ENCODE data around the gene RDX.
A peak's percentile ranks its signal among the peaks of the same experiment; 100 is the strongest.

Gene RDX

DNA sequence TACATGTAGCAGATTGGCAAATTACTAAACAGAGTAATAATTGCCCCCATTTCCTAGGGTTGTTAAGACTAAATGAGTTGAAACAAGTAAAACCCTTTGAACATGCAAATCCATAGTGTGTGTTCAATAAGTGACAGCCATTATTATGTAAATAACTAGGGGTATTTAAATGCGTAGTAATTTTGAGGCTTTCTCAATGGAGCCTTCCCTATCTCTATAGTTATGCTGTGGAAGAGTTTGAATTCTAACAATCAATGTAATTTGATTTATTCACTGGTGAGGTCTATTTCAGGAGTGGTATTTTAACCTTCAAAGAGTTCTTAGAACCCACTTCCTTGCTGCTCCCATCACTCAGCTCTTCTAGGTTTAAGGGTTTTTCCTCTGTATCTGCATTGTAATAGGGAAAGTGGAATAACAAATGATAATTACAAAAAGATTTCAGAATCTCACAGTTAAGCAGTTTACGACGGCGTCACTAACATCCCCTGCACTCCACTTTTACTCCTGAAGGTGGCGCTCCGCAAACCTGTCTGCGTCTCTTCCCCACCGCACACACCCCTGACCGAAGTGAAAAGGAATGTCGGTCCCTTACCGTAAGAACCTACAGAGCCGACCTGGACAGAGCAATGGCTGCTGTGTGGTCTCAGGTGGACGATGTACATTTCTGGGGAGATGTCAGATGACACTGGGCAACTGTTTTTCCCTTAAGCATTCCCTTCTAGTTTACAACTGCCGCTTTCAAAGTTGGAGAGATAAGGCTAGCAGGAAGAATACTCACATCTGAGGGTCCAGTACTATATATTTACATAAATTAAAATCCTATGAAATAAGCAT is 122.4 kb downstream of the RDX start:
- peak; percentile 83 for FAIRE-seq
- peak; percentile 42 for DNase-seq (ENCODE audit: insufficient read length)
- TF ChIP-seq POLR2A (IDR thresholded peaks at IDR 0.05; ENCODE audit: low read depth, low read length) (no peak), POLR2AphosphoS5 (IDR thresholded peaks at IDR 0.05; ENCODE audit: low read depth, low read length) (no peak), TAF1 (IDR thresholded peaks at IDR 0.05; ENCODE audit: borderline replicate concordance, low read depth, low read length) (no peak)

DNA sequence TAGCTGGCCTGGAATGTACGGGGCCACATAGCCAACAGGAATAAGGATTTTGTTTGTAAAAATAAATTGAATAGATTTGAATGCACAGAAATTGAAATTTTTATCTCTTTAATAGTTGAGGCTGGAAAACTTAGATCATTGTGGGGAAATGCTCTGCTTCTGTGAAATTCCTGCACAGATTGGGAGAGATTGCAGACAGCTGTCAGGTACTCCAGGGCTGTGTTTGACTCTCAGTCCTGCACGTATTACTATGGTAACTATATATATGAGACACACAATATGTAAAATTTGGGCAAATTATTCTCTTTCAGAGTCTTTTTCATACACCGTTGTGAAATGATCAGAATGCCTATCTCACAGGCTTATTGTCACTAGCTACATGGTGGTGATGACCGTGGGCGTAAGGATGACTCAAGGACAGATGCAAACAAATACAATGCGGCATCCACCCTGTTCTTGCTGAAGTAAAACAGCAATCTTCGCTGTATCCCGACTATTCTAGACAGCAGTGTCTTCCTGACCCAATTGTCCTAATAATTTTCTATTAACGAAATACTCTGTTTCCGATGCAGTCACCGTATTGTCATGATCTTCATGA is 123.8 kb downstream of the RDX start:
- DNase-seq (ENCODE audit: insufficient read length) (no peak), FAIRE-seq (peak; percentile 50)
- TF ChIP-seq TAF1 (IDR thresholded peaks at IDR 0.05; ENCODE audit: borderline replicate concordance, low read depth, low read length) (no peak), POLR2AphosphoS5 (IDR thresholded peaks at IDR 0.05; ENCODE audit: low read depth, low read length) (peak; percentile 29; the same call in 1 of the 2 replicates), POLR2A (IDR thresholded peaks at IDR 0.05; ENCODE audit: low read depth, low read length) (0 out of 2 replicates have a peak, but pooled peaks have one; percentile 13)

DNA sequence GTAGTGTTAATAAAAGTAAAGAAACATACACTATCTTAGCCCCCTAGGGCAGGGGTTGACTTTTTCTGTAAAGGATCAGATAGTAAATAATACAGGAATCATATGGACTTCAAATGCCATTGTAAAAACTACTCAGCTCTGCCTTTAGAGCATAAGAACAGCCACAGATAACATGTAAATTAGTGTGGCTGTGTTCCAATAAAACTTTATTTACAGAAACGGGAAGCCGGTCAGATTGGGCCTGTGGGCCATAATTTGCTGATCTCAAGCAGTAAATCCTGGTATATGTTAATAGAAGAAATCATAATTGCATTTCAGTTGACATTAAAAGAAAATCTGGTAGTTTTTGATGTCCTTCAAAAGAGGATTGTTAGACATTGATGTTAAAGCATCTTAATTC is 126.7 kb downstream of the RDX start:
- FAIRE-seq (peak; percentile 38), DNase-seq (ENCODE audit: insufficient read length) (no peak)
- TF ChIP-seq POLR2A (IDR thresholded peaks at IDR 0.05; ENCODE audit: low read depth, low read length) (no peak), TAF1 (IDR thresholded peaks at IDR 0.05; ENCODE audit: borderline replicate concordance, low read depth, low read length) (no peak), POLR2AphosphoS5 (IDR thresholded peaks at IDR 0.05; ENCODE audit: low read depth, low read length) (no peak)

DNA sequence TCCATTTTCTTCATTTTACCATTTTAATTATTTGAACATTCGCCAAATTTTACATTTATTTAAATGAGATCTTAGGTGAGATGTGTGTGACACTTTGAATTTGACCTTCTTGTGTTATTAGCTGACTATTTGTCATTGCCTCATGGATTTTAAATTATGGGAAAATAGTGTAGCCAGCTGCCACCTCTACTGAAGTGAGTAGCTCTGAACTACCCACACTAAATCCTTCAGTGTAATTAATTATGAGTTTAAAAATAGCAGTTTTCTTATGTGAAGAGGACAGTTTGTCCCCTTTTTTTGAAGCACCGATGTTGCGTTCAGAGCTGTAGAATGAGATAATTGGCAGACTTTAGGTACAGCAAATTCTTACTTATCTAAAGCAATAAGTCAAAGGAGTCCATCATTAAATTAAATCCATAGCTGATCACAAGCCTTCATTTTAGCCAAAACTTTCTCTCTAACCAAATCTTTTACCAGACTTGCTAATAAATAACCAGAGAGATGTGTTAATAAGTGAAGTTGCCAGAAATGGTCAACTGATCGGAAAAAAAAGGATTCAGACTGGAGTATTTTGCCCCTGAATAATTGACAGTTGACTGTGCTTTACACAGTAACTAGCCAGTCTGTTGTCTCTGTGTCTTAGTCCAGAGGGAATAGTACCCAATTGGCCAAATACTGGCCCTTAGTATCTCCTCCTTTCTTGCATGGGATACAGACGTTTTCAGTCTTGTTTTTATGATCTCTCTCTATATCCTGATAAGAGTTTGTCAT is 128.2 kb downstream of the RDX start:
- DNase-seq (ENCODE audit: insufficient read length) (no peak), FAIRE-seq (peak; percentile 70)
- no peak for TF ChIP-seq TAF1 (IDR thresholded peaks at IDR 0.05; ENCODE audit: borderline replicate concordance, low read depth, low read length)

DNA sequence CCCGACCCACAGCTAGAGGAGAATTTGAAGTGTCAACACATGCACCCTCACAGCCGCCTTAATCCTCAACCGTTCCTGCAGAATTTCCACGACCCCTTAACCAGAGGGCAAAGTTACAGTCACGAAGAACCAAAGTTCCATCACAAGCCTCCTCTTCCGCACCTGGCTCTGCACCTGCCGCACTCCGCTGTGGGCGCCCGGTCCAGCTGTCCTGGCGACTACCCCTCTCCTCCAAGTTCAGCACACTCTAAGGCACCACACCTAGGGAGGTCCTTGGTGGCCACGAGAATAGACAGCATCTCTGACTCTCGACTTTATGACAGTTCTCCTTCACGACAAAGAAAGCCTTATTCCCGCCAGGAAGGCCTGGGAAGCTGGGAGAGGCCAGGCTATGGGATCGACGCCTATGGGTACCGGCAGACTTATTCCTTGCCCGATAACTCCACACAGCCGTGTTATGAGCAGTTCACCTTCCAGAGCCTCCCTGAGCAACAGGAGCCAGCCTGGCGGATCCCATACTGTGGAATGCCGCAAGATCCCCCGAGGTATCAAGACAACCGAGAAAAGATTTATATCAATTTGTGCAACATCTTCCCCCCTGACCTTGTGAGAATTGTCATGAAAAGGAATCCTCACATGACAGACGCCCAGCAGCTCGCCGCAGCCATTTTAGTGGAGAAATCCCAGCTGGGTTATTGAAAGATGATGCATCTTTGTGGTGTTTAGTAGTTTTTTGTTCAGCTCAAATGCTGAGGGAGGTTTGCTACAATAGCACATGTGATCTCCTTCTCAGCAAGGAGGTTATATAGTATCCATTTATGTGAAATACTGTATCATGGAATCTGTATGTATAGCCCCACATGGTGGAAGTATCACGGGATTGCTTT is 131.1 kb downstream of the RDX start:
- TF ChIP-seq POLR2AphosphoS5 (IDR thresholded peaks at IDR 0.05; ENCODE audit: low read depth, low read length): 0 out of 2 replicates have a peak, but pooled peaks have one; percentile 34
- 0 out of 2 replicates have a peak, but pooled peaks have one; percentile 40 for TF ChIP-seq POLR2A (IDR thresholded peaks at IDR 0.05; ENCODE audit: low read depth, low read length)
- no peak for TF ChIP-seq TAF1 (IDR thresholded peaks at IDR 0.05; ENCODE audit: borderline replicate concordance, low read depth, low read length)
- DNase-seq (ENCODE audit: insufficient read length) (no peak), FAIRE-seq (no peak)

DNA sequence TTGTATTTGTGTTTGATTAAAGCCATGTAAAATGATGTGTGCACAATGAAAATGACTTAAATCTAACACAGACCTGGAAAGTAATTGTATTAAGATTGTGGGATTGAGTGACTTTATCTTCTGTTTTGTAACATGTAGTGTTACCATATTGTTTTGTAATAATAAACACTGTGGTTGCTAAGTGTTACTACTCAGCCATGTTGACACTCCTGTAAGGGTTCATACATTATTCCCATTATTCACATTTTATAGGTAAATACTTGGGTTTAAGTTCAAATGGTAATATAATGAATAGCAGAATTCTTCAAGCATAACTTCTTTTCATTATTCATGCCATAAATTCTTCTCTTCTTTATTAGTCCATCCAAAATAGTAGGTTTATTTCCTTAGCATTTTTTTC is 134.2 kb downstream of the RDX start:
- no peak for FAIRE-seq
- no peak for TF ChIP-seq POLR2AphosphoS5 (IDR thresholded peaks at IDR 0.05; ENCODE audit: low read depth, low read length)
- TF ChIP-seq TAF1 (IDR thresholded peaks at IDR 0.05; ENCODE audit: borderline replicate concordance, low read depth, low read length): no peak
- TF ChIP-seq POLR2A (IDR thresholded peaks at IDR 0.05; ENCODE audit: low read depth, low read length): no peak
- no peak for DNase-seq (ENCODE audit: insufficient read length)

DNA sequence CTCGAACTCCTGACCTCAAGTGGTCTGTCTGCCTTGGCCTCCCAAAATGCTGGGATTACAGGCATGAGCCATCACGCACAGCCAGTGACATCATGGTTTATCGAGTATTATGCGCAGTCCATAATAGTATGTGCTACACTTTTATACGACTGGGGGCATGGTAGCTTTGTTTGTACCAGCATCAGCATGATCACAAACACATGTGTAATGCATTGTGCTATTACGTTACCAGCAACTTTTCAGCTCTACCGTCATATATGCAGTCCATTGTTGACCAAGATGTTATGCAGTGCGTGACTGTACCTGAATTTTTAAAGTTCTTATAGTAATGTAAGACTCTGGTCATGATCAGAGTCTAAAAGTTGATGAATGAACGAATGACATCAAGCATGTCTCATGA is 135.4 kb downstream of the RDX start:
- DNase-seq (ENCODE audit: insufficient read length): no peak
- peak; percentile 73 for FAIRE-seq
- TF ChIP-seq TAF1 (IDR thresholded peaks at IDR 0.05; ENCODE audit: borderline replicate concordance, low read depth, low read length): no peak
- TF ChIP-seq POLR2A (IDR thresholded peaks at IDR 0.05; ENCODE audit: low read depth, low read length): no peak
- TF ChIP-seq POLR2AphosphoS5 (IDR thresholded peaks at IDR 0.05; ENCODE audit: low read depth, low read length): no peak

DNA sequence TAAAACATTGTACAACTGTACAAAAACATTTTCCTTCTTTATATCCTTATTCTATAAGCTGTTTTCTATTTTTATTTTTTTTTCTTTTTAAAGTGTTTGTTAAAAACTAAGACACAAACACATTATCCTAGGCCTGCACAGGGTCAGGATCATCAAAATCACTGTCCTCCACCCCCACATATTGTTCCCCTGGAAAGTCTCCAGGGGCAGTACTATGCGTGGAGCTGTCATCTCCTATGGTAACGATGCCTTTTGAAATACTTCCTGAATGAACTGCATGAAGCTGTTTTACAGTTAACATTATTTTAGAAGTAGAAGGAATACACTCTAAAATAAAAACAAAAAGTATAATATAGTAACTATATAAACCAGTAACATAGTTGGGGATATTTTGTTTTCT is 136.0 kb downstream of the RDX start:
- DNase-seq (ENCODE audit: insufficient read length) (no peak), FAIRE-seq (no peak)
- TF ChIP-seq POLR2AphosphoS5 (IDR thresholded peaks at IDR 0.05; ENCODE audit: low read depth, low read length) (no peak), POLR2A (IDR thresholded peaks at IDR 0.05; ENCODE audit: low read depth, low read length) (no peak), TAF1 (IDR thresholded peaks at IDR 0.05; ENCODE audit: borderline replicate concordance, low read depth, low read length) (no peak)

DNA sequence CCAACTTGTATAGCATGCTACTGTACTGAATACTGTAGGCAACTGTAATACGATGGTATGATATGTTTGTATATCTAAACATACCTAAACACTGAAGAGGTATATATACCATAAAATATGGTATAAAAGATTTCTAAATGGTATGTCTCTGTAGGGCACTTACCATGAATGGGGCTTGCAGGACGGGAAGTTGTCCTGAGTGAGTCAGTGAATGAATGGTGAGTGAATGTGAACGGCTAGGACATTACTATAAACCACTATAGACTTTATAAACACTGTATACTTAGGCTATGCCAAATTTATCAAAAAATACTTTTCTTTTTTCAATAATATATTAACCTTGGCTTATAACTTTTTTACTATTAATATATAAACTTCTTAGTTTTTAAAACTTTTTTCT is 136.4 kb downstream of the RDX start:
- DNase-seq (ENCODE audit: insufficient read length) (no peak), FAIRE-seq (no peak)
- TF ChIP-seq POLR2A (IDR thresholded peaks at IDR 0.05; ENCODE audit: low read depth, low read length) (no peak), POLR2AphosphoS5 (IDR thresholded peaks at IDR 0.05; ENCODE audit: low read depth, low read length) (no peak), TAF1 (IDR thresholded peaks at IDR 0.05; ENCODE audit: borderline replicate concordance, low read depth, low read length) (no peak)

DNA sequence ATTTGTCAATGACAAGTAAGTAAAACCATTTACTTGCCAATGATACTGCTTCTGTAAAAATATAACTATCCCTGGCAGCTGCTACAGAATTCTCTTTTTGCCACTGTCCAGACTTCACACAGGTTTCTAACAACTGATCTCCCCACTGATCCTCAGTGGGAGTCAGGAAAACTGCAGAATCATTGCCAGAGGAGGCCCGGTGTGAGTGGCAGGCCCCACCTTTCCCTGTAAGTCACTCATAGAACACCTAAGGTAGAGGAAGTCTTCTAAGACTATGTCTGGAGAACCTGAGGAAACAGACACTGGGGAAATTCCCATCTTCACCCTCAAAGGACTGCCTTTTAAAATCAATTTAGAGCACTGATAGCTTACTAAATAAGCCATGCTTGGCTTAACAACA is 136.9 kb downstream of the RDX start:
- no peak for DNase-seq (ENCODE audit: insufficient read length)
- no peak for TF ChIP-seq POLR2AphosphoS5 (IDR thresholded peaks at IDR 0.05; ENCODE audit: low read depth, low read length)
- no peak for TF ChIP-seq TAF1 (IDR thresholded peaks at IDR 0.05; ENCODE audit: borderline replicate concordance, low read depth, low read length)
- TF ChIP-seq POLR2A (IDR thresholded peaks at IDR 0.05; ENCODE audit: low read depth, low read length): no peak
- FAIRE-seq: peak; percentile 5
